HepG2 (cell line): ENCODE measurements around the gene OSM. TPM values are rescaled to one million over a fixed set of nuclear protein-coding genes. Genes with fewer than 3 reads are reported as not detected.

Experiments used
- ATAC-seq: fragments of 200-7000 bp; cut with Tn5 transposase; 3 replicates; pipeline ENCODE4 v1.9.1; 2020; ENCODE audit warnings: mild to moderate bottlenecking, moderate library complexity
- BruUV-seq: library from RNA; stranded (reverse); fragments of 400-500 nt; replicated peaks from 2 replicates; lab custom pipeline; 2021; lab: Mats Ljungman, UMichigan
- CTCF ChIA-PET: fragments of 300-600 bp; formaldehyde crosslinking; extraction: SDS; loops from one replicate; lab custom pipeline; 2021; ENCODE audit warnings: low total read pairs, inconsistent platforms, low intra/inter-chr PET ratio; lab: Yijun Ruan, JAX
- POLR2A ChIA-PET: fragments of 350-600 bp; sonication (Branson Sonifier 250); formaldehyde crosslinking; loops from one replicate; lab custom pipeline; 2020; ENCODE audit warnings: antibody characterized with exemption, inconsistent platforms; lab: Yijun Ruan, JAX
- DNase-seq: peaks from one replicate; pipeline ENCODE4 v3.0.0-alpha.2; 2015; ENCODE audit warnings: low spot score
- FAIRE-seq: peaks from 3 replicates; lab custom pipeline; 2011; peaks lifted over from hg19 to GRCh38; lab: Jason Lieb, UNC
- H2AFZ ChIP-seq: one replicate; pipeline ENCODE4 v1.6.1; 2011; ENCODE audit warnings: low read length, inconsistent platforms
- H3K27ac ChIP-seq: fragments of 300-600 bp; 3 replicates; pipeline ENCODE4 v1.8.0; 2011; ENCODE audit warnings: mixed run types, mild to moderate bottlenecking, mixed read lengths, low read length, inconsistent platforms; ENCODE audit not compliant: insufficient read depth; ENCODE audit errors: extremely low read length
- H3K27me3 ChIP-seq, 2 experiments: fragments of 200-600 bp in 1 of 2; 2 replicates in 1 of 2; 3 replicates in 1 of 2; pipeline versions ENCODE4 v1.6.0 to v1.8.0; 2011; ENCODE audit warnings: low read length in 2 of 2, mild to moderate bottlenecking in 2 of 2, moderate library complexity in 2 of 2, inconsistent platforms in 1 of 2; ENCODE audit not compliant: insufficient read depth in 2 of 2, control insufficient read depth in 1 of 2
- H3K36me3 ChIP-seq, 2 experiments: fragments of 200-600 bp in 1 of 2; replicated peaks in 1 of 2; 2 replicates in 1 of 2; 3 replicates in 1 of 2; pipeline versions ENCODE4 v1.5.1 to v1.8.0; 2011; ENCODE audit warnings: low read length in 2 of 2, inconsistent platforms in 1 of 2; ENCODE audit not compliant: insufficient read depth in 2 of 2, control insufficient read depth in 1 of 2
- H3K4me1 ChIP-seq: 2 replicates; pipeline ENCODE4 v1.5.1; 2012; ENCODE audit warnings: low read length, inconsistent platforms; ENCODE audit not compliant: insufficient read depth
- H3K4me2 ChIP-seq: 2 replicates; pipeline ENCODE4 v1.6.0; 2011; ENCODE audit warnings: low read depth, low read length, inconsistent platforms
- H3K4me3 ChIP-seq, 3 experiments: fragments of 200-600 bp in 1 of 3; sonication (generic), shearing (Covaris generic) in 1 of 3; replicated peaks in 1 of 3; 2 replicates each; pipeline ENCODE4 v1.5.1; 2011 to 2016; ENCODE audit warnings: low read length in 3 of 3, inconsistent platforms in 2 of 3, low read depth in 2 of 3, mild to moderate bottlenecking in 2 of 3, control low read depth in 1 of 3, mixed read lengths in 1 of 3; ENCODE audit not compliant: insufficient read depth in 1 of 3
- H3K79me2 ChIP-seq: one replicate; pipeline ENCODE4 v1.6.1; 2011; ENCODE audit warnings: low read length, inconsistent platforms; ENCODE audit not compliant: insufficient read depth
- H3K9ac ChIP-seq: 2 replicates; pipeline ENCODE4 v1.6.0; 2011; ENCODE audit warnings: mild to moderate bottlenecking, low read depth, low read length, inconsistent platforms; ENCODE audit not compliant: insufficient read depth
- H3K9me3 ChIP-seq: 2 replicates; pipeline ENCODE4 v1.5.1; 2012; ENCODE audit warnings: mild to moderate bottlenecking, low read length
- H4K20me1 ChIP-seq: 2 replicates; pipeline ENCODE4 v1.6.0; 2011; ENCODE audit warnings: inconsistent platforms, mild to moderate bottlenecking, low read length, moderate library complexity; ENCODE audit not compliant: insufficient read depth
- HNRNPL ChIP-seq: fragments of 200-400 bp; formaldehyde crosslinking; IDR thresholded peaks from 2 replicates; pipeline ENCODE4 v1.6.1; 2017; ENCODE audit warnings: mild to moderate bottlenecking, low read depth, low read length
- IKZF1 ChIP-seq: fragments of 450-650 bp; IDR thresholded peaks from 2 replicates; pipeline ENCODE4 v1.7.1; 2016
- TBP ChIP-seq: sonication (generic); formaldehyde crosslinking; IDR thresholded peaks from 2 replicates; pipeline ENCODE4 v1.5.0; 2020; ENCODE audit warnings: missing genetic modification reagents
- THAP11 ChIP-seq: IDR thresholded peaks from 2 replicates; pipeline ENCODE4 v1.6.1; 2016; ENCODE audit warnings: missing biosample characterization, missing genetic modification reagents
- THAP7 ChIP-seq: sonication (generic); formaldehyde crosslinking; IDR thresholded peaks from 2 replicates; pipeline ENCODE4 v1.8.1; 2023; ENCODE audit warnings: mild to moderate bottlenecking, missing genetic modification reagents
- YEATS2 ChIP-seq: sonication (generic); formaldehyde crosslinking; IDR thresholded peaks from 2 replicates; pipeline ENCODE4 v1.4.0; 2020; ENCODE audit warnings: missing genetic modification reagents, borderline replicate concordance
- ZNF232 ChIP-seq: sonication (generic); formaldehyde crosslinking; IDR thresholded peaks from 2 replicates; pipeline ENCODE4 v1.4.0; 2020; ENCODE audit warnings: missing genetic modification reagents, borderline replicate concordance
- ZNF629 ChIP-seq: sonication (generic); formaldehyde crosslinking; conservative IDR thresholded peaks from 2 replicates; pipeline ENCODE4 v1.5.0; 2020; ENCODE audit warnings: missing genetic modification reagents
- WGBS: methylation state at CpG from one replicate; pipeline ENCODE4 v1.1.6; 2017; ENCODE audit warnings: low lambda C conversion rate; 5-methylcytosine and 5-hydroxymethylcytosine counted together
- in situ Hi-C: cut with HindIII; loops from 2 replicates; pipeline ENCODE4 v1.10.0; 2017; ENCODE audit warnings: low pct_unique_long_range_greater_than_20kb; ENCODE audit not compliant: extremely low pct_ligation_motif_present
- intact Hi-C: fragments of 100-400 bp; cut with micrococcal nuclease; formaldehyde crosslinking; loops from one replicate; pipeline ENCODE4 v1.10.0; 2022; ENCODE audit not compliant: unreplicated experiment
- polyA plus RNA-seq, 8 experiments: library from polyadenylated mRNA; depleted of rRNA in 3 of 8; stranded (reverse) in 7 of 8; unstranded in 1 of 8; fragments of >200 nt; fragmentation: Illumina TruSeq in 4 of 8; extraction: Trizol in 4 of 8; gene quantifications; 2 replicates each; pipeline versions ENCODE4 v1.2.1 to v1.2.3, GENCODE V29; 2011 to 2016; ENCODE audit warnings: low read depth in 4 of 8, missing spikeins in 1 of 8, mixed read lengths in 1 of 8; ENCODE audit not compliant: insufficient read depth in 1 of 8
- total RNA-seq, 5 experiments: library from RNA; depleted of rRNA; stranded (reverse); fragments of >200 nt; fragmentation: Illumina TruSeq; extraction: Trizol; gene quantifications; 2 replicates each; pipeline ENCODE4 v1.2.3, GENCODE V29; 2016; ENCODE audit warnings: low read depth in 1 of 5

OSM gene
- total and polyA plus RNA-seq, 2 of the 13 experiments (the other 11 are each of a cell fraction or from before 2014, with no cell fraction given) = not detected

GRCh38 chr22:30250661-30251267 lies 15.9 kb downstream of the OSM start (continued):
- TF ChIP-seq YEATS2 (CRISPR knock-in tag) = no peak
- no peak for TF ChIP-seq ZNF232 (CRISPR knock-in tag)
- TF ChIP-seq IKZF1 = no peak
- TF ChIP-seq HNRNPL = peak; percentile 84
- no peak for TF ChIP-seq TBP
- TF ChIP-seq THAP11 (CRISPR knock-in tag) = no peak
- TF ChIP-seq, all 625 proteins: peak for 3

- no TSS peak for BruUV-seq
- no peak overlapping the region for H3K4me3 ChIP-seq
Measured at GRCh38 chr22:30250039-30250565, 16.5 kb downstream of the OSM start.

More at GRCh38 chr22:30250039-30250565, 16.5 kb downstream of the OSM start:
- Histone ChIP-seq H3K4me1 (peaks cover 66% of the 10 kb centered on the region), H4K20me1 (no peaks in the 10 kb centered on the region), H2AFZ (no peak overlapping the region), H3K4me2 (peak overlapping the region; percentile 74; the same call in 1 of the 2 replicates), H3K27me3 (no peaks in the 10 kb centered on the region), H3K79me2 (no peaks in the 10 kb centered on the region), H3K9me3 (no peaks in the 10 kb centered on the region), H3K9ac (no peak overlapping the region), H3K36me3 (no peaks in the 10 kb centered on the region), H3K27ac (no peak overlapping the region)
- 100% methylated on average over 1 of the region's 3 CpGs for WGBS
- intact Hi-C loops (no loop called here), in situ Hi-C loops (no loop called here)
- ATAC-seq = no peak
- CTCF ChIA-PET = no interaction called here
- FAIRE-seq = no peak
- no peak for DNase-seq
- POLR2A ChIA-PET = interaction anchor here (0.6 to 1.9 kb wide), 3 partner anchors 16 to 41 kb away, joined by 3 to 7 read pairs (median 3); no protein-coding TSS in a partner anchor
- no peak for TF ChIP-seq THAP7
- peak; percentile 90 for TF ChIP-seq ZNF629 (CRISPR knock-in tag)
